T-helper 2 cell (primary cell): Measurements from ENCODE around the gene VMP1.
"Not testable (repeated sequence)": the region's sequence is repeated elsewhere in the genome, so short reads cannot be mapped to it uniquely, and the experiment has no call there.

Source experiments
- DNase-seq, 5 experiments: peaks; one replicate each; pipeline versions ENCODE4 v3.0.0 to v3.0.0-alpha.2; 2012 to 2022

Gene VMP1

GRCh38 chr17:59712862-59713261 lies 5.4 kb downstream of the VMP1 start:
- no peak for DNase-seq

DNA sequence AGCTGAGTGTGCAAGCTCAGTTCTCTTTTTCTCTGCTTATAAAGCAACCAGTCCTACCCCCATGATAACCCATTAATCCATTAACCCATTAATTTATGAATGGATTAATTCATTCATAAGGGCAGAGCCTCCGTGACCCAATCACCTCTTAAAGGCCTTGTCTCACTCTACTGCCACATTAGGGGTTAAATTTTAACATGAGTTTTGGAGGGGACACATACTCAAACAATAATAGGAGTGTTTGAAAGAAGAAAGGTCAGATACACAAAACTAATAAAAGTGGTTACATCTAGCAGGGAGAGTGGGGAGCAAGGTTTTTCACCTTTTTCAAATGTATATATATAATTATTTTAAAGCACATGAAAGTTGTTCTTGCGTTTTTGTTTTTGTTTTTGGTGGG lies 6.8 kb downstream of the VMP1 start:
- DNase-seq = no peak

GRCh38 chr17:59716427-59716826 lies 9.0 kb downstream of the VMP1 start:
- no peak for DNase-seq

- DNase-seq = no peak
Observed at GRCh38 chr17:59719526-59719925, 12.1 kb downstream of the VMP1 start.

GRCh38 chr17:59722623-59723022 lies 15.2 kb downstream of the VMP1 start:
- no peak for DNase-seq

GRCh38 chr17:59723041-59723440 lies 15.6 kb downstream of the VMP1 start:
- no peak for DNase-seq

DNA sequence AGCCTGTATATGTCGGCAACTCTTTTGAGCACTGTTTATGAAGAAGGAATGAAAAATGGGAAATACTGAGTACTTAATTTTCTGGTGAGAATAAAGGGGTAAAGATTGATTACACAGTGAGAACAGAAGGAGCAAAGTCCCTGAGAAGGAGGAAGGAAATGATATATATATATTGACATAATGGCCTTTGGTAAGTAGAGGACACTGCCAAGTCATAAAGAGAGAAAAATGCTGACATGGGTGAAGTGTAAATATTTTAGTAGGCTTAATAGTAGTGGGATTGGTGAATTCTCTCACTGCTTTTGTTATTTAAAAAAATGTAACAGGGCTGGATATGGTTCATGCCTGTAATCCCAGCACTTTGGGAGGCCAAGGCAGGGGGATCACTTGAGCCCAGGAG lies 16.2 kb downstream of the VMP1 start:
- DNase-seq = no peak

GRCh38 chr17:59725691-59726090 lies 18.2 kb downstream of the VMP1 start:
- DNase-seq = no peak

GRCh38 chr17:59727817-59728533 lies 20.5 kb downstream of the VMP1 start:
- no peak for DNase-seq

DNA sequence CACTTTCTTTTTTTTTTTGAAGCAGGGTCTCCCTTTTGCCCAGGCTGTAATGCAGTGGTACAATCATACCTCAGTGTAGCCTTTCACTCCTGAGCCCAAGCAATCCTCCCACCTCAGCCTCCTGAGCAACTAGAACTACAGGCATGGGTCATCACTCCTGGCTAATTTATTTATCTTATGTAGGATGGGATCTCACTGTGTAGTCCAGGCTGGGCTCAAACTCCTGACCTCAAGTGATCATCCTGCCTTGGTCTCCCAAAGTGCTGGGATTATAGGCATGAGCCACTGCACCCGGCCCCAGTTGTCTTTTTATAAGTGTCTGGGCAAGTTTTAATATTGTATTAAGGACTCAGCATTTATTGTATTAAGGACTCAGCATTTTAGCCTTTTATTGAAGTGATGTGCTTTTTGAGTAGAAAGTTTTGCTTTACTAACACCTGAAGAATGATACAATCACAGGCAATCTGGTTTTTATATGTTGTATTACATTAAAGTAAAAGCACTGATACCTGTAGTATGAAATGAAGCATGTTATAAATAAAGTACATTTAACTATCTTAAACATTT lies 22.9 kb downstream of the VMP1 start:
- DNase-seq = no peak

GRCh38 chr17:59733697-59734096 lies 26.2 kb downstream of the VMP1 start:
- no peak for DNase-seq

GRCh38 chr17:59734226-59734625 lies 26.8 kb downstream of the VMP1 start:
- no peak for DNase-seq

DNA sequence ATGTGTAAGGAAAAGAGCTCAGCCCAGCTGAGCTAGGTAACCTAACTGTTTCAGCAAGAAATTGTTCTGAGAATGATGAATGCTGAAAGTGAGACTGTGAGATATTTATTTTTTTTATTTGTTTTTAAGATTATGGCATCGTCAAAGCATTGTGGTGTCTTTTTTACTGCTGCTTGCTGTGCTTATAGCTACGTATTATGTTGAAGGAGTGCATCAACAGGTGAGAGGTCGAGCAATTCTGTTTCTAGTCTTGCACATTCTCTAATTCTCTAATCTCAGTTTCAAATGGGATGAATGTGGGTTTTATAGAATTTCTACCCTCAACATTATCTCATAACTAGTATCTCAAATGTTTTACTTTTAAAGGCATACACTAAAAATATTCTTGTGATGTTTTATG lies 29.9 kb downstream of the VMP1 start:
- no peak for DNase-seq

DNA sequence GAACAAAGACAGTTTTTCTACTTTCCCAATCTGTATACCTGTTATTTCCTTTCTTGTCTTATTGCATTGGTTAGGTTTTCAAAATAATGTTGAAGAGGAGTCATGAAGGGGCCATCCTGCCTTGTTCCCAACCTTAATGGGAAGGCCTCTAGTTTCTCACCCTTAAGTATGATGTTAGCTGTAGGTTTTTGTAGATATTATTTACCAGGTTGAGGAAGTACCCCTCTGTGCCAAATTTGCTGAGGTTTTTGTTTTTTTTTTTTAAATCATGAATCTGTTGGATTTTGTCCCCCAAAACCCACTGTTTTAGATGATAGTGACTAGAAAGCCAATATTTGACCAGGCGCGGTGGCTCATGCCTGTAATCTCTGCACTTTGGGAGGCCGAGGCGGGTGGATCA lies 36.4 kb downstream of the VMP1 start:
- DNase-seq = no peak

DNA sequence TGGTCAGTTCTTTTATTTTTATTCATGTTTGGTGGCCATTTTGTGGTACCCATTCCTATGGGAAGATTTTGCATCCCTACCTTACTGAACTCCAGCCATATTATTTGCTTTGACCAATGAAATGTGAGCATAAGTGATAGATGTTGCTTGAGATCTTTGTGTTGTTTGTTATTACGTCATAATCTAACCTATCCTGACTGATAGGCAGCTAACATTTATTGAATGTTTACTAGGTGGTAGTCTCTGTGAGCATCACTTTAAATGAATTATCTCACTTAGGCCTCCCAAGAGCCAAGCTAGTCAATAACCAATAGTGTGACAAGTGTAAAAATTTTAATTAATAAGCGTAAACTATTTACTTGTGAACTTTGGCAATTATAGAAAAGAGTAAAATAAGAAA lies 37.6 kb downstream of the VMP1 start:
- no peak for DNase-seq

DNA sequence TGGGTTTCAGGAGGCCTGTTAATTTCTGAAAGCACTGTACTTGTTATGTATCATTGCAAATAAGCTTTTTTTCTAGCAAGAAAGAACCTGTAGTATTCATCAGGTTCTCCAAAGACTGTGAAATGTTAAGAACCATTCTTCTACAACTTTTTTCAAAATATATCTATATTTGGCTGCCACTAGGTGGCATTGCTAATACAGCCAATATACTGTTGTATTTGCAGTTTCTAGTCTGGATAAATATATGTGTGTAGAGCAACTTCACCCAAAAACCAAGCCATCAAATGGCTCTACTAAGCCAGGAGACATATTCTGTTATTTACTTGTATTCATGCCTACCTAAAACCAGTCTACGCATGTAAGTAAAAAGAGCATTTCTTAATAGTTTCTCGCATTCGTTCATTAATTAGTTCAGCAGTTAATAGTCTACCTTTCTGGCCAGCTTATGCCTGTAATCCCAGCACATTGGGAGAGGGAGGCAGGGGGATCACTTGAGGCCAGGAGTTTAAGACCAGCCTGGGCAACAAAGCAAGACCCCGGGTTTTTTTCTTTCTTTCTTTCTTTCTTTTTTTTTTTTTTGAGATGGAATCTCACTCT lies 39.5 kb downstream of the VMP1 start:
- DNase-seq = peak in 1 of 5 experiments; percentile 73

DNA sequence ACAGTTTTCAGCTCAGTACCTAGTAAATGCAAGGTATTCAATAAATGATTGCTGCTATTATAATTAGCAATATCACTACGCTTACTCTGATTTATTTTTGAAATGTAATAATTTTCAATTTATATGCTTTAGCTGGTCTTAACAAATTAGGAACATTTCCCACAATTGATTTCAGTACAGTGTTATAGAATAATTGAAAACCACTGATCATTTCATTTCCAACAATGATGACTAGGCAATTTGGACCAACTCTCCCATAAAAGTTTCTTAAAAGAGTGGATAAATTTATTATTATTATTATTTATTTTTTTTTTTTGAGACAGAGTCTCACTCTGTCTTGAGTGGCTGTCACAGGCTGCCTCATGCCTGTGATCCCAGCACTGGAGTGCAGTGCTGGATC lies 41.1 kb downstream of the VMP1 start:
- no peak for DNase-seq

DNA sequence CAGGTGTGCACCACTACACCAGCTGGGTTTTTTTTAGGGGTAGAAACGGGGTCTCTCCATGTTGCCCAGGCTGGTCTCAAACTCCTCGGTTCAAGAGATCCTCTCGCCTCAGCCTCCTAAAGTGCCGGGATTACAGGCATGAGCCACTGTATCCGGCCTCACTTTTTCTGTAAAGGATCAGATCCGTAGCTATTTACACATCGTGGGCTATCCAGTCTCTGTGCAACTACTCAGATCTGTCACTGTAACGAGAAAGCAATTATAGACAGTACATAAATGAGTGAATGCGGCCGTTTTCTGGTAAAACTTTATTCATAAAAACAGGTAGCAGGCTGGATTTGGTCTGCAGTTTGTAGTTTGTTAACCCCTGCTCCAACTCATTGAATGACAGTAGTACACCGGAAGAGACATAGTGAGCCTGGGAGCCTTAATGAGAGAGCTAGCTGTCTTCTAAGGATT lies 44.5 kb downstream of the VMP1 start:
- peak in 1 of 5 experiments; percentile 91 for DNase-seq

GRCh38 chr17:59752446-59752845 lies 45.0 kb downstream of the VMP1 start:
- DNase-seq = no peak

GRCh38 chr17:59752922-59753321 lies 45.5 kb downstream of the VMP1 start:
- no peak for DNase-seq

DNA sequence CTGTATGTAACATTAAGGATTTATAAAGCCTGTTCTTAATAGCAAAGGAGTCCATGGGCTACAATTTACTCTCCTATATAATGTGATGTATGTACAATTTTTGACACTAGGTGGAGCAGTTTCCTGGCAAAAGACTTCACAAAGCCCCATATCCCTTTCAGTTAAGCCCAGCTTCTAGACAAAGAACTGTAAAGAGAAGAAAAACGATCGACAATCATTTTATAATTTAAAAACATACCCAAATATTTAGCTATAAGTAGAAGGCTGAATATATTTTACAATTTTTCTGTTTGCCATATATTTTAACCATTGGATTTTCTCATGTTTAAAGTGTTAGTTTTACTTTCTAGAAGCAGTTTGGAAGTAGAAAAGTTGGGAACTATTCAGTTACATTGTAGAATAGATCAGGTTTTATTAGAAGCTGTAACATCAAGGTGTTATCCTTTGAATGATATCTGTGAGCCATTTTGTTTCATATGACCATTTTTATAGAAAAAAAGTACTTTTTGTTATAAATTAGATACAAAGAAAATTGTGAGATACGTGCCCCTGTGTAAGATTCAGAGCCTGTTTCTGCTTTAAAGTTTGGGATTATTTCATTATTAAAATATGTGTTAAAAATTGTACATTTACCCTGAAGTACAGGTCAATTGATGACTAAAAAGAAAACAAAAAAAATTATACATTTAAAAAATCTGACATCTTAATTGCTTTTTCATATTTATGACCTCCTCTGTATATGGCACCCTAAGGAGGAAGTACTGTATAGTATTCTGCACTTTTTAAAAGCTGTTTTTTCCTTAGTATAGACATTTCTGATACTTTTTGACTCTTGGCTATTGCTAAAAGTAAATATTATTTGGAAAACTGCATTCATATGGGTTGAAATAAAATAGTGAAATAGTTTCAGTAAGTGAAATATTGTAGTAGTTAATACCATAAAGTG lies 46.3 kb downstream of the VMP1 start:
- DNase-seq = peak in 2 of 5 experiments; percentile 40 to 87

GRCh38 chr17:59754552-59754951 lies 47.1 kb downstream of the VMP1 start:
- DNase-seq = peak in 1 of 5 experiments; percentile 51

GRCh38 chr17:59755069-59755468 lies 47.6 kb downstream of the VMP1 start:
- not testable (repeated sequence) for DNase-seq
